ENCODE results near the gene REXO2.

Gene REXO2

GRCh38 chr11:114439229-114440120 lies at the start of gene REXO2 (continued):
- TF ChIP-seq YY1 (tag by site-specific recombination; IDR thresholded peaks at IDR 0.05) (no peak; the same call in 1 of the 2 replicates), HOXD13 (CRISPR knock-in tag; IDR thresholded peaks at IDR 0.05; ENCODE audit: borderline replicate concordance) (no peak), ZNF155 (tag by site-specific recombination; IDR thresholded peaks at IDR 0.05) (no peak), SALL2 (tag by site-specific recombination; IDR thresholded peaks at IDR 0.05; ENCODE audit: borderline replicate concordance) (no peak), ZNF658 (tag by site-specific recombination; IDR thresholded peaks at IDR 0.05) (no peak), ZNF341 (tag by site-specific recombination; IDR thresholded peaks at IDR 0.05; ENCODE audit: low read depth) (peak; percentile 97), ZNF449 (tag by site-specific recombination; IDR thresholded peaks at IDR 0.05) (peak; percentile 97), ZNF768 (tag by site-specific recombination; IDR thresholded peaks at IDR 0.05) (no peak), ZNF426 (tag by site-specific recombination; IDR thresholded peaks at IDR 0.05) (no peak), ZNF785 (tag by site-specific recombination; IDR thresholded peaks at IDR 0.05) (no peak), ZNF354C (tag by site-specific recombination; IDR thresholded peaks at IDR 0.05; ENCODE audit: borderline replicate concordance, low read depth) (no peak), ZNF16 (tag by site-specific recombination; IDR thresholded peaks at IDR 0.05; ENCODE audit: low read depth) (no peak), ZBTB17 (tag by site-specific recombination; IDR thresholded peaks at IDR 0.05) (peak; percentile 65), ZBTB1 (tag by site-specific recombination; IDR thresholded peaks at IDR 0.05) (no peak), ZNF37A (tag by site-specific recombination; IDR thresholded peaks at IDR 0.05) (no peak), ZNF157 (tag by site-specific recombination; IDR thresholded peaks at IDR 0.05) (no peak), ZNF529 (tag by site-specific recombination; IDR thresholded peaks at IDR 0.05; ENCODE audit: insufficient replicate concordance) (peak; percentile 45), PRDM2 (tag by site-specific recombination; IDR thresholded peaks at IDR 0.05; ENCODE audit: borderline replicate concordance) (no peak), KLF17 (tag by site-specific recombination; IDR thresholded peaks at IDR 0.05) (peak; percentile 74; the same call in 1 of the 2 replicates), ZSCAN23 (tag by site-specific recombination; IDR thresholded peaks at IDR 0.05) (no peak), ZFP37 (tag by site-specific recombination; IDR thresholded peaks at IDR 0.05) (peak; percentile 59; the same call in 1 of the 2 replicates), WT1 (tag by site-specific recombination; IDR thresholded peaks at IDR 0.05) (peak; percentile 23; the same call in 1 of the 2 replicates), IKZF3 (tag by site-specific recombination; IDR thresholded peaks at IDR 0.05) (peak; percentile 55; the same call in 1 of the 2 replicates), SETDB1 (IDR thresholded peaks at IDR 0.05; ENCODE audit: insufficient read length, low read length) (no peak), ZNF274 (IDR thresholded peaks at IDR 0.05; ENCODE audit: low read length) (no peak), ZNF274 (tag by site-specific recombination; IDR thresholded peaks at IDR 0.05; ENCODE audit: borderline replicate concordance) (no peak), ZNF211 (tag by site-specific recombination; IDR thresholded peaks at IDR 0.05; ENCODE audit: low read depth) (no peak)
- TF ChIP-seq, protein P1, sequence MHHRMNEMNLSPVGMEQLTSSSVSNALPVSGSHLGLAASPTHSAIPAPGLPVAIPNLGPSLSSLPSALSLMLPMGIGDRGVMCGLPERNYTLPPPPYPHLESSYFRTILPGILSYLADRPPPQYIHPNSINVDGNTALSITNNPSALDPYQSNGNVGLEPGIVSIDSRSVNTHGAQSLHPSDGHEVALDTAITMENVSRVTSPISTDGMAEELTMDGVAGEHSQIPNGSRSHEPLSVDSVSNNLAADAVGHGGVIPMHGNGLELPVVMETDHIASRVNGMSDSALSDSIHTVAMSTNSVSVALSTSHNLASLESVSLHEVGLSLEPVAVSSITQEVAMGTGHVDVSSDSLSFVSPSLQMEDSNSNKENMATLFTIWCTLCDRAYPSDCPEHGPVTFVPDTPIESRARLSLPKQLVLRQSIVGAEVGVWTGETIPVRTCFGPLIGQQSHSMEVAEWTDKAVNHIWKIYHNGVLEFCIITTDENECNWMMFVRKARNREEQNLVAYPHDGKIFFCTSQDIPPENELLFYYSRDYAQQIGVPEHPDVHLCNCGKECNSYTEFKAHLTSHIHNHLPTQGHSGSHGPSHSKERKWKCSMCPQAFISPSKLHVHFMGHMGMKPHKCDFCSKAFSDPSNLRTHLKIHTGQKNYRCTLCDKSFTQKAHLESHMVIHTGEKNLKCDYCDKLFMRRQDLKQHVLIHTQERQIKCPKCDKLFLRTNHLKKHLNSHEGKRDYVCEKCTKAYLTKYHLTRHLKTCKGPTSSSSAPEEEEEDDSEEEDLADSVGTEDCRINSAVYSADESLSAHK (tag by site-specific recombination; IDR thresholded peaks at IDR 0.05) = no peak

All from HEK293 (cell line).